Tibial nerve (tissue), 4 donors: Measurements from ENCODE around the gene PSG7.
"Not testable (repeated sequence)": the region's sequence is repeated elsewhere in the genome, so short reads cannot be mapped to it uniquely, and the experiment has no call there.

Experiments
- CTCF ChIP-seq, 5 experiments: fragments of 200-600 bp in 3 of 5; fragments of 450-650 bp in 2 of 5; sonication (generic) in 3 of 5; IDR thresholded peaks; one replicate each; pipeline ENCODE4 v1.5.1; 2016 to 2019; ENCODE audit warnings: antibody characterized with exemption in 5 of 5, mild to moderate bottlenecking in 3 of 5, moderate library complexity in 2 of 5
- EP300 ChIP-seq, 2 donors: sonication (generic); formaldehyde crosslinking; IDR thresholded peaks; one replicate each; pipeline ENCODE4 v1.6.1; 2017; ENCODE audit warnings: antibody characterized with exemption in 2 of 2, mild to moderate bottlenecking in 1 of 2
- POLR2A ChIP-seq, 2 donors: fragments of 450-650 bp; IDR thresholded peaks; one replicate each; pipeline ENCODE4 v1.6.1; 2017; ENCODE audit warnings: antibody characterized with exemption in 2 of 2, mild to moderate bottlenecking in 2 of 2, moderate library complexity in 2 of 2

- TF ChIP-seq CTCF, POLR2A, EP300 (IDR thresholded peaks at IDR 0.05): not testable (repeated sequence)
These were observed 60.4 kb downstream of the PSG7 start for GRCh38 chr19:42876596-42876995.
